Left kidney (tissue), 8 donors: Measurements from ENCODE around the gene UBXN6. TPM values are rescaled to one million over a fixed set of nuclear protein-coding genes. Genes with fewer than 3 reads are reported as not detected.

ENCODE experiments used
- DNase-seq: peaks from one replicate; pipeline ENCODE4 v3.0.0-alpha.2; 2013
- long read RNA-seq, 8 donors: transcript quantifications; one replicate each; lab custom pipeline, GENCODE V29; 2026
- polyA plus RNA-seq: library from polyadenylated mRNA; unstranded; fragments of 120-200 nt; gene quantifications from one replicate; pipeline ENCODE4 v1.2.1, GENCODE V29; 2013; ENCODE audit not compliant: insufficient read length

The UBXN6 gene, protein sequence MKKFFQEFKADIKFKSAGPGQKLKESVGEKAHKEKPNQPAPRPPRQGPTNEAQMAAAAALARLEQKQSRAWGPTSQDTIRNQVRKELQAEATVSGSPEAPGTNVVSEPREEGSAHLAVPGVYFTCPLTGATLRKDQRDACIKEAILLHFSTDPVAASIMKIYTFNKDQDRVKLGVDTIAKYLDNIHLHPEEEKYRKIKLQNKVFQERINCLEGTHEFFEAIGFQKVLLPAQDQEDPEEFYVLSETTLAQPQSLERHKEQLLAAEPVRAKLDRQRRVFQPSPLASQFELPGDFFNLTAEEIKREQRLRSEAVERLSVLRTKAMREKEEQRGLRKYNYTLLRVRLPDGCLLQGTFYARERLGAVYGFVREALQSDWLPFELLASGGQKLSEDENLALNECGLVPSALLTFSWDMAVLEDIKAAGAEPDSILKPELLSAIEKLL
- 90.3 TPM for polyA plus RNA-seq
- long read RNA-seq, donor 1, full-length matches to known transcripts: 88 of 101 reads
- long read RNA-seq, donor 1, partial matches to known transcripts: 13 of 101 reads
- long read RNA-seq, donor 1, other reads (novel, unspliced or antisense): 0 of 101 reads
- long read RNA-seq, donor 2, full-length matches to known transcripts: 66 of 71 reads
- long read RNA-seq, donor 2, partial matches to known transcripts: 5 of 71 reads
- long read RNA-seq, donor 2, other reads (novel, unspliced or antisense): 0 of 71 reads
- long read RNA-seq, donor 3, full-length matches to known transcripts: 42 of 47 reads
- long read RNA-seq, donor 3, partial matches to known transcripts: 5 of 47 reads
- long read RNA-seq, donor 3, other reads (novel, unspliced or antisense): 0 of 47 reads
- long read RNA-seq, donor 4, full-length matches to known transcripts: 8 of 8 reads
- long read RNA-seq, donor 4, partial matches to known transcripts: 0 of 8 reads
- long read RNA-seq, donor 4, other reads (novel, unspliced or antisense): 0 of 8 reads
- long read RNA-seq, donor 5, full-length matches to known transcripts: 114 of 120 reads
- long read RNA-seq, donor 5, partial matches to known transcripts: 6 of 120 reads
- long read RNA-seq, donor 5, other reads (novel, unspliced or antisense): 0 of 120 reads
- long read RNA-seq, donor 6, full-length matches to known transcripts: 78 of 103 reads
- long read RNA-seq, donor 6, partial matches to known transcripts: 25 of 103 reads
- long read RNA-seq, donor 6, other reads (novel, unspliced or antisense): 0 of 103 reads
- long read RNA-seq, donor 7, full-length matches to known transcripts: 97 of 201 reads
- long read RNA-seq, donor 7, partial matches to known transcripts: 83 of 201 reads
- long read RNA-seq, donor 7, other reads (novel, unspliced or antisense): 21 of 201 reads
- long read RNA-seq, donor 8, full-length matches to known transcripts: 22 of 22 reads
- long read RNA-seq, donor 8, partial matches to known transcripts: 0 of 22 reads
- long read RNA-seq, donor 8, other reads (novel, unspliced or antisense): 0 of 22 reads

DNA sequence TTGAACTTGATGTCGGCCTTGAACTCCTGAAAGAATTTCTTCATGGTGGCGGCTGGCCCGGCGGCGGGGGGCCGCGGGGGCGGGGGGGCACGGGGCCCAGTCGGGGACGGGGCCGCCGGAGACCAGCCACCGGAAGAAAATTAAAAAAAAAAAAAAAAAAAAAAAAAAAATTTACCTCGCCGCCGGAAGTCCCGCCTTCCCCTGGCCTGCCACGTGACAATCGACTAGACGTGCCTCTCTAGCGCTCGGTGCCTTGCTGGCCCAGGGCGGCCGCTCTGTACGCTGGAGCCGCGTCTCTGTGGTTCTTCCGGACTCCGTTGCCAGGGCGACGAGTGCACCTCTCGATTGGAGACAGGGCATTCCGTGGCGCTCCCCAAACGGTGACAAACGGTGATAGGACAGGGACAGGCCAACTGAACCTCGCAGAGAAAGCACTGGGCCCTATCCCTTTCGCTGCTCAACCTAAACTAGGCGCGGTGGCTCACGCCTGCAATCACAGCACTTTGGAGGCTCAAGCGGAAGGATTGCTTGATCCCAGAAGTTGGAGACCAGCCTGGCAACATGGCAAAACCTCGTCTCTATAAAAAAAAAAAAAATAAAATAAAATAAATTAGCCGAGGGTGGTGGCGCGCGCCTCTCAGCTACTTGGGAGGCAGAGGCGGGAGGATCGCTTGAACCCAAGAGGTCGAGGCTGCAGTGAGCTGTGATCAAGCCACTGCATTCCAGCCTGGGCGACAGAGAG, at the start of gene UBXN6:
Gene UBXN6 (minus strand): TSS at position 141 of the 742 bp plus-strand sequence. CDS start 97 bp downstream, at position 44.
- DNase-seq: peak; percentile 96

DNA sequence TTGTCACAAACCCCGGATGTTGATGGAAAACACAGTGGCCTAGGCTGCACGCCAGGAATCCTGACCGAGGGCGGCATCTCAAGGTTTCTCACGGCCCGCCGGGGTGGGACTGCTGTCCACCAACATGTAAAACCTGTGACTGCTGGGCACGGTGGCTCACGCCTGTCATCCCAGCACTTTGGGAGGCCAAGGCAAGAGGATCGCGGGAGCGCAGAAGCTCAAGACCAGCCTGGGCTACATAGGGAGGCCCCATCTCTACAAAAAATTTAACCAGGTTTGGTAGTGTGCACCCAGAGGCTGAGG, 49.5 kb upstream of the UBXN6 start:
- no peak for DNase-seq

DNA sequence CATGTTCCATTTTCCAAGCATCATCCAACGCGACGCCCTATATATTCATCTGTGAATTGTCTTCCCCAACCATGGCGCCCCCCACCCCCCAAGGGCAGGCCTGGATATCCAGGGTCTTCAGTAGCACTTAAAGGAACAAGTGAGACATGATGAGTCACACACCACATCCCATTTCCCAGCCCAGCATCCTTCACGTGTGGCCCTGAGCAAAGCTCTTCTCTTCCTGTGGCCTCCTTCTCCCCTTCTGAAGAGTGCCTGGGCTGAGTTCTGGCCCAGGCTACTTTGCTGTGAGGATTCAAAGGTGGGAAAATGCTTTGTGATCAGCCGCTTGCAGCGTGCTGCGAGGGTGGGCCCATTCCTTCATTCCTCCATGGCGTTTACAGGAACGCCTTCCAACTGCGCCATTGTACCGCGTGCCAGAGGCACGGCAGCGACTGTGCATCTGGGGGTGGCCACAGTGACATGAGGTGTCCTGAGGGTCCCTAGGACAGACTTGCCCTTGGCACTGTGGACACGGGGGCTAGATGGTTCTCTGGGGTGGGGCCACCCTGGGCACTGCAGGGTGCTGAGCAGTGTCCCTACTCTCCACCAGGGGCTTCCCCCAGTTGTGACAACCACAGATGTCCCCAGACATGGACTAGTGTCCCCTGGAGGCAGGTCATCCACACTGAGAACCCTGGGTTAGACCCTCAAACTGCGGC, 49.0 kb upstream of the UBXN6 start:
- no peak for DNase-seq

DNA sequence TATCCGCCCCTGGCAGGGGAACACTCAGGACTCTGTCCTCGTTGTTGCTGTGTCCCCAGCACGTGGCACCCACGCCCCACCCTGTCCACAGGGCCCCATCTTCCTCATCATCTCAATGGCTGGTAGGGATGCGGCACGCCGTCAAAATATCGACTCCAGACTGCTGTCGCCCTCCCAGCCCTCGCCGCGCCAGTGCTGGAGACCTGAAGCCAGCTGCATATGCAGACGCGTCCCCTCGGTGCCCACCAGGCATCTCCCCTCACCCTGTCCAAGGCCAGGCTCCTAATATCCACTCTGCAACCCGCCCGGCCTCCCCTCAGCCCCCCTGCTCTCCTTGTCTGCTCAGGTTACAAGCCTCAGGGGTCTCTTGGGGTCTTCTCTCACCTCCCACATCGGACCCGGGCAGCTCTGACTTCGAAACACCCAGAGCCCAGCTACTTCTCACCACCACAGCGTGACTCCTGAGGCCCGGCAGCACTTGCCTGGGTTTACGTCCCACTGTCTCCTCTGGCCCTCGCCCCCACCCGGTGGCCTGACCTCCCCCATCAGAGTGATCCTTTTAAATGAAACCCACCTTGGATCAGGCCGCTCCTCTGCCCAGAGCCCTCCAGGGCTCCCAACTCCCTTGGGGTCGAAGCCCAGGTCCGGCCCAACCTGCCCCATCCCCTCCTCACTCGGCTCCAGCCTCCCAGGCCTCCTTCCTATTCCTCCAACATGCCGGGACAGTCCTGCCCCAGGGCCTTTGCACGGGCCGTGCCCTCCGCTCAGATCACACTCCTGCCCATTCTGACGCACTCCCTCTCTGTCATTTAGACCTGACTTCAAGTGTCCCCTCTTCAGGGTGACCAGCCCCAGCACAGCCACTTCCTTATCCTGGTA, 48.2 kb upstream of the UBXN6 start:
- DNase-seq: no peak

DNA sequence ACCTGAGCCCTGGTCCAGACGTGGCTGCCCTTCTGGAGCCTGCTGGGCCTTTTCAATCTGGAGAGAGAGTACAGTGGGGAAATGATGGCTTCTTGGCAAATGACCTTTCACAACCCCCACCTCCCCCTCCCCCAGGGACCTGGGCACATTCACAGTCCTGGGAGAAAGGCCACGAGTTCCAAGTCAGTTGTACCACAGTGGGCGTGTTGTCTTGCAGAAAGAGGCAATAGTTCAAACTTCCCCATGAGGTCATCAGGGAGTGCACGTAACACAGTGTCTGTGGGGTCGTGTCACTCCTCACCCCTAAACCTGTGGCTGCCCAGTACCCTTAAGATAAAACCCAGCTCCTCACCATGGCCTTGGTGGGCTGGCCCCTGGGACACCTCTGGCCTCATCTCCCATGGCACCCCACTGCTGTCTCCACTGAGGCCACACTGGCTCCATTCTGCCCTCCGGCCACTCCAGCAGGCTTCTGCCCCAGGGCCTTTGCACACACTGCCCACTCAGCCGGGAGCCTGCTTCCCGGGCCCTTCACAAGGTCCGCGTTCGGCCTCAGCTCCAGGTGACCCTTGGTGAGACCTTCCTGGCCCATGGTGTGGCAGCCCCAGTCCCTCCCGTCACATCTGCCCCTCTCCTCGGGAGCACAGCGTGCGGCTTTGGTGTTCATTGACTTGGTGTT, 47.4 kb upstream of the UBXN6 start:
- DNase-seq: no peak

DNA sequence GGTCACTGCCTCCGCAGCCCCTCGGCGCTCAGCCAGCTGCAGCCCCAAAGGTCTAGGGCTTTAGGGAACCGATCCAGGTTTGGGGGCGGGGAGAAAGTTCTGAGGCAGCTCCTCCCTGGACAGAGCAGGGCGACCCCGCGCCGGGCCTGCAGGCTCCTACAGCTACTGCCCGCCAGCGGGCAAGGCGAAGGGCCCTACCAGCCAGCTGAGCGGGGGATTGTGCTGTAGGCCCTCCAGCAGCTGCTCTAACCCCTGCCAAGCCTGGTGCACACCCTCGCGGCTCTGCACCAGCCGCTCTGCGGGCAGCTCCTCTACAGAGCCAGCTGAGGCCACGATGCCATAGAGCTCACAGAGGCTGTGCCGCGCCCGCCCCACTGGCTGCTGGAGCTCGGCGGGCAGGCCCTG, 46.7 kb upstream of the UBXN6 start:
- no peak for DNase-seq

DNA sequence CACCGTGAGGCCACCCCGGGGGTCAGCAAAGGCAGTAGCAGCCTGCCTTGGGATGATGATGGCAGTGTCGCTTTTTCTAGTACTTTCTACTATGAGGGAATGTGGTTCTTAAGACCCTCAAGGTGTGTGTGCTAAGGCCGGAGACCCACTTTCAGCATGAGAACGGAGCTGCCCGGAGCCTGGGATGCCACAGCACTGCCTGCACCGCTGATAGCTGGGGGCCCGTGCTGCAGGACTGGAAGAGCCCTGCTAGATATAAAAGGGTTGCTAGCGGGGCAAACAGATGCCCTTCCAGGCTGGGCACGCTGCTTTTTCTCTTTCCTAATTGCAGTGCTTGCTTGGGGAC, 46.2 kb upstream of the UBXN6 start:
- DNase-seq: no peak

DNA sequence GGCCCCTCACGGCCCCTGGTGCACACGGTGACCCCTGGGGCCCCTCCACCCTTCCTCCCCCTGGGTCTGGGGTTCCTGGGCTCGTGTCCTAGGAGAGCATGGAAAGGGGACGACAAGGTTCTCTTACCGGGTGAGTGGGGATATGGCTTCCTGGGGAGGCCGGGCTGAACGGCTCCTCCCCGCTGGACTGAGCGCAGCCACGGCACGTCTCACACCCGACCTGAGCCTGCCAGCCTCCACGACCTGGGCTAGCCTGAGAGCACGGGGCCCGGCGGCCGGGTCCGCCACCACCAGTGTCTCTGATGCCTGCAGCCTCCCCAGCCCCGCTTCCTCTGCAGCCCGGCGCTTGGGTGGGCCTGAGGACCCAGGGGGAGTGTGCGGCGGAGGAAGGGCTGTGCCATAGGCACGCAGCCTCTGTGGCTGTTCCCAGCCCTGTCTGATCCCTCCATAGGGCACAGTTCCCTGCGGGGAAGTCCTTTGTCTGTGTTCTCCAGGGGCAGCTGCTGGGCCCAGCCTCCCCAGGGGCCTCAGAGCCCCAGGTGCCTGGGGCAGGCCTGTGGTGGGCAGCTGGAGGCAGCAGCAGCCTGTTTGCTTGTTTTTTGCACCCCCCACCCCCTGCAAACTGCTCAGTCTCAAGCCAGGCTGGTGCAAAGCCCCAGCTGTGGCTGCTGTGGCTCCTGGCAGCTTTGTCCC, 45.7 kb upstream of the UBXN6 start:
- DNase-seq: no peak

DNA sequence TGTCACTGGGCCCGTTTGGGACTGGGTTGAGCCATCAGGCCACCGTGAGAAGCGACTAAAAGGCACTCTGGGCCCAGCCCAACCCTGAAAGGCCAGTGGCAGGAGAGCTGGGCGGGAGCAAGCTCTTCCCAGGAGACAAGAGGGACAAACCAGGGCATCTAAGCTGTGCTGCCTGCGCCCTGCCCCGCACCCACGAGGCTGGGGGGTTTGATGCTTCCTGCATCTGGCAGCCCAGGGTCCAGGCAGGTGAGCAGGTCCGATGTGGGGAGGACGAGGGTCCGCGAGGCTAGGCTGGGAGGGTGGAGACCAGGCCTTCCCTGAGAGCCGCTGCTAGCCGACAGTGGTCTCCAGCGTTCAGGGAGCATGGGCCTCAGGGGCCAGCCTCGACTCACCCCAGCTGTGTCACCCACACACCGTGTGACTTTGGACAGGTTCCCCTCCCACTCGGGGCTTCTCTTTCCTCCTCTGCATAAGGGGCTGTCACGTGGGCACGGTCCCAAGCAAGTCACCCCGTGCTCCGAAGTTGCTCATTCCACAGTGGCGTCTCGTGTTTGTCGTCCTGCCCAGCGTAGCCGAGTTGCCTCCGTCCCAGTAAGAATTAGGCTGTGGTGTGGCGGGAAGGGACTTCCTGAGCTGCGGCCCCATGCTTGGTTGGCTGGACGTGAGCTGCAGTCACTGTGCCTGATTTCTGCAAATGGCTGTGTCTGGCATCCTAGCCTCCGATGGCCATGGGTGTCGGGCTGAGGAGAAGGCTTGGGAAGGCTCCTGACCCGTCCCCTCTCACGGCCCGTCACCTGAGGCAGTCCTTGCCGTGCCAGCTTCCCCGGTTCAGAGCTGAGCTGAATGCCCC, 44.9 kb upstream of the UBXN6 start:
- DNase-seq: no peak

DNA sequence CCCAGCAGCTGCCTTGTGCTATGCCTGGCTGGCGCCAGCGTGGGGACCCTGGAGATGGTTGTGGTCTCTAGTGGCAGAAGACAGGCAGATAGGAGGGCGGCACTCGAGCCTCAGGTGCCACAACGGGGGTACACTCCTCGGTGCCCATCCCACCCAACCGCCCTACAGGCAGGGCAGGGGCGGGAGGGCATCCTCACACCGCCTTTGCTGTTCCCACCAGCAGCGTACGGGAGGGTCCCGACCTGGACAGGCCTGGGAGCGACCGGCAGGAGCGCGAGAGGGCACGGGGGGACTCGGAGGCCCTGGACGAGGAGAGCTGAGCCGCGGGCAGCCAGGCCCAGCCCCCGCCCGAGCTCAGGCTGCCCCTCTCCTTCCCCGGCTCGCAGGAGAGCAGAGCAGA, 44.1 kb upstream of the UBXN6 start:
- no peak for DNase-seq

DNA sequence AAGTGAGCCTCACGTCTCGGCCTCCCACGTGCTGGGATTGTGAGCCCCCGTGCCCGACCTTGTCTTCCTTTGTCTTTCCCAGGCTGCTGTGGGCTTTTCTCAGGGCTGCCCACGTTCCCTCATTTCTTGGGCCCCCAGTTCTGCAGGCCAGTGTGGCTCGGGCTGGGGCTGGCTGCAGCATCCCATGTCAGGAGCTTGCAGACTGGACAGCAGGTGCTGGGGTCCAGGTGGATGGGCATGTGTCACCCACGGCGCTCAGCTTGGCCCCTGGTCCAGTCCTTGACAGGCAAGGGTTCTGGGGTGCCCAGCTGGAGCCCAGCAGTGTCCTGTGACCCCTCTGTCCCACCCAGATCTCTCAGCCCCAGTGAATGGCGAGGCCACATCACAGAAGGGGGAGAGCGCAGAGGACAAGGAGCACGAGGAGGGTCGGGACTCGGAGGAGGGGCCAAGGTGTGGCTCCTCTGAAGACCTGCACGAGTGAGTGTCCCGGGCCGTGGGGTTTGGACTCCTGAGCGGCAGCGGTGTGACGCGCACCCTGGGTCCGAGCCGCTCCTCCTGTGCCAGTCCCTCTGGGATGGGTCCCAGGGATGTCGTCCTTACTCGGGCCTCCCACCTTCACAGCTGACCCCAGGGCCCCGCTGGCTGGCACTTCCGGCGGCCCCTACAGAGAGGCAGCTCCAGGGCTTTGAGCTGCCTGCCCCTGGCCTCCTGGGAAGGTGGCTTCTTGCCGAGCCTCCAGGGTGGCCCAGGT, 43.4 kb upstream of the UBXN6 start:
- DNase-seq: no peak

DNA sequence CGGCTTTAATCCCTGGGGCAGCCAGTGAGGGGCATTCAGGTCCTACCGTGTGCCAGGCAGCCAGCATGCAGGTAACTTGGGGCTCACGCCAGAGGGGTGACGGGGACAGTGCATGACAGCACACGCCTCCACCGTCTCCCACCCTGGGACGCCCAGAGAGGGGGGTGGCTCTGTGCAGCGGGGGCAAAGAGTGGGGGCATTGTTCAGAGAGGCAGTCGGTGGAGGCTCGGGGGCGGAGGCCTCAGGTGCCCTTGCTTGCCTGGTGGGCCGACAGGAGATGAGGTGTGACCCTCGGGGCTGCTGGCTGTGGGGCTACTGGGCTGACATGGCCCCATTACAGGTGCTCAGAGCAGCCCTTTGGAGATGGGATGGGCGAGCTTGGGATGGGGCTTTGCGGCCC, 42.3 kb upstream of the UBXN6 start:
- DNase-seq: no peak

DNA sequence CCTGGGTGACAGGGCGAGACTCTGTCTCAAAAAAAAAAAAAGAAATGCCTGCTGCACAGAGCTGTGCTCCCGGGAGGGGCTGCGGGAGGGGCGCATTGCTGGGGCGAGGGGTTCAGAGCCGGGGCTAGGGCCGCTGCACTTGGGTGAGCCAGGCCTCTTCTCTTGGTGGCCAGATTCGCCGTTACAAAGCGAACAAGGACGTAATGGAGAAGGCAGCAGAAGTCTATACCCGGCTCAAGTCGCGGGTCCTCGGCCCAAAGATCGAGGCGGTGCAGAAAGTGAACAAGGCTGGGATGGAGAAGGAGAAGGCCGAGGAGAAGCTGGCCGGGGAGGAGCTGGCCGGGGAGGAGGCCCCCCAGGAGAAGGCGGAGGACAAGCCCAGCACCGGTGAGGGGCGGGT, 41.7 kb upstream of the UBXN6 start:
- DNase-seq: no peak

DNA sequence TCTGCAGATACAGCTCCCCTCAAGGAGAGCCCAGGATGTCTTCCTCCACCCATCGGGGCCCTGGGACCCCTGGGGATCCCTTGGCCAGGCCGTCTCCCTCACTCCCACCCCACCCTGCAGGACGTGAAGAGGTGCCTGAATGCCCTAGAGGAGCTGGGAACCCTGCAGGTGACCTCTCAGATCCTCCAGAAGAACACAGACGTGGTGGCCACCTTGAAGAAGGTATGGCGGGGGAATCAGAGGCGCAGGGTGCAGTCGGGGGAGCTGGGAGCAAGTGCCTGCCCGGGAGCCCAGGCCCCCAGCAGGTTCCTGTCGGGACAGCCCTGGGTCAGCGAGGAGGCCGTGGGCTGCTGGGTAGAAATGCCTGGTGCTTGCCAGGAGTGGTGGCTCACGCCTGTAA, 41.1 kb upstream of the UBXN6 start:
- no peak for DNase-seq

DNA sequence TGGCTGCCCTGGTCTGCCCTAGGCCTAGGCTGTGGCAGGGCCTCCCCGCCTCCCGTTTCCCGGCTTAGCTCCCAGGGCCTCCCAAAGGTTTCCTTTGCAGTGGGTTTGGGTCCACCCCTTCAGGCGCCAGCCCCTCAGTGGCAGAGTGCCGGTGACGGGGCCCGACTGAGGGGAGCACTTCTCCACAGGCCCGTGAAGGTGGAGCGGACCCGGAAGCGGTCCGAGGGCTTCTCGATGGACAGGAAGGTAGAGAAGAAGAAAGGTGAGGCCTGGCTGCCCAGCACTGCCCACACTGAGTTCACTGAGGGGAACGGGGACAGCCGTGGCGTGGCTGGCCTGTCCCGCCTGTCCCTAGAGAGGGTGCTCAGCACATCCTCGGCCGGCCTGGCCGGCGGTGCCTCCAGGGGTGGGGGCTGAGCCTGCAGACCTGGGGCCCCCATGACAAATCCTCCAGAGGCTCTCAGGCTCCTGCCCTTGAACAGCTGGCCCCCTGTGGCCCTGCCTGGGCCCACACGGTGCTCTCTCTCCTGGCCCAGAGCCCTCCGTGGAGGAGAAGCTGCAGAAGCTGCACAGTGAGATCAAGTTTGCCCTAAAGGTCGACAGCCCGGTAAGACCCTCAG, 40.3 kb upstream of the UBXN6 start:
- no peak for DNase-seq

DNA sequence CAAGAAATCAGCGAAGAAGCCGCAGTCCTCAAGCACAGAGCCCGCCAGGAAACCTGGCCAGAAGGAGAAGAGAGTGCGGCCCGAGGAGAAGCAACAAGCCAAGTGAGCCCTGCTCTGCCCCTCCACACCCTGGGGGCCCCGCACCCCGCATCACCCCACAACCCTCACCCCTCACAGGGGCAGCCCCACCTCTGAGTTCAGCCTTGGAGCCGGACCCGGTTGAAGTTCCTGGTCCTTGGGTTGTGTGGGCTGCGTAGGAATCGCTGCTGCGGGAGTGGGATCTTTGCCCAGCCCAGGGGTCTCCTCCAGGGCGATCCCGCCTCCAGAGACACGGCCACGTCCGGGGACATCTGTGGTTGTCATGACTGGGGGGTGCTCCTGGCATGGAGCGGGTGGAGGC, 38.7 kb upstream of the UBXN6 start:
- DNase-seq: no peak
